ENCODE measurements around the gene SLC35B2.

- TF ChIP-seq CTCF (IDR thresholded peaks at IDR 0.05) = no peak
- no peak for TF ChIP-seq POLR2AphosphoS5 (IDR thresholded peaks at IDR 0.05; ENCODE audit: low read depth, low read length)
- no peak for TF ChIP-seq SIN3A (IDR thresholded peaks at IDR 0.05; ENCODE audit: borderline replicate concordance, insufficient read depth, low read depth, low read length)
These were observed 13.4 kb upstream of the SLC35B2 start for GRCh38 chr6:44270526-44271405.

Measured in Panc1 (cell line).